Calu3 (cell line): ENCODE measurements around the gene SLIT1. TPM values are rescaled to one million over a fixed set of nuclear protein-coding genes. Genes with fewer than 3 reads are reported as not detected.

Source experiments
- BruUV-seq: library from RNA; stranded (reverse); fragments of 400-500 nt; replicated peaks from 2 replicates; lab custom pipeline; 2021; lab: Mats Ljungman, UMichigan
- CTCF ChIA-PET: fragments of 300-600 bp; sonication (Branson Sonifier 250); formaldehyde crosslinking; loops from one replicate; lab custom pipeline; 2022; ENCODE audit warnings: antibody characterized with exemption; lab: Charles Lee
- DNase-seq: peaks from one replicate; pipeline ENCODE4 v3.0.0; 2022
- H3K27ac Mint-ChIP-seq: one replicate; pipeline ENCODE4 v1.8.0; 2022; ENCODE audit warnings: mixed read lengths; ENCODE audit not compliant: unreplicated experiment
- H3K27me3 Mint-ChIP-seq: one replicate; pipeline ENCODE4 v1.8.0; 2022; ENCODE audit warnings: mixed read lengths; ENCODE audit not compliant: unreplicated experiment
- H3K36me3 Mint-ChIP-seq: one replicate; pipeline ENCODE4 v1.8.0; 2022; ENCODE audit warnings: mild to moderate bottlenecking, moderate library complexity, mixed read lengths; ENCODE audit not compliant: insufficient read depth, unreplicated experiment
- H3K4me1 Mint-ChIP-seq: one replicate; pipeline ENCODE4 v1.8.0; 2022; ENCODE audit warnings: mild to moderate bottlenecking, low read depth, mixed read lengths; ENCODE audit not compliant: unreplicated experiment
- H3K4me3 Mint-ChIP-seq: one replicate; pipeline ENCODE4 v1.8.0; 2022; ENCODE audit warnings: mild to moderate bottlenecking, low read depth, moderate library complexity, mixed read lengths; ENCODE audit not compliant: unreplicated experiment
- H3K9me3 Mint-ChIP-seq: one replicate; pipeline ENCODE4 v1.8.0; 2022; ENCODE audit warnings: low read depth, mixed read lengths; ENCODE audit not compliant: unreplicated experiment
- CTCF ChIP-seq: fragments of 200-600 bp; IDR thresholded peaks from one replicate; pipeline ENCODE4 v1.8.0; 2022; ENCODE audit warnings: antibody characterized with exemption; ENCODE audit not compliant: unreplicated experiment
- intact Hi-C: fragments of 100-400 bp; cut with micrococcal nuclease; formaldehyde crosslinking; loops from one replicate; pipeline ENCODE4 v1.10.0; 2022; ENCODE audit not compliant: unreplicated experiment
- total RNA-seq: library from RNA; stranded (reverse); gene quantifications from 2 replicates; pipeline ENCODE4 v1.2.3, GENCODE V29; 2022

The SLIT1 gene
- total RNA-seq, 1 experiment from 2014 or later, result not detected

GRCh38 chr10:97178074-97178473, 7.7 kb downstream of the SLIT1 start:
- no peak for TF ChIP-seq CTCF
- no peak overlapping the region for H3K4me3 Mint-ChIP-seq
- no peak overlapping the region for H3K27ac Mint-ChIP-seq
- no peaks in the 10 kb centered on the region for H3K36me3 Mint-ChIP-seq
- DNase-seq, result no peak
- BruUV-seq, result no TSS peak
- no peaks in the 10 kb centered on the region for H3K4me1 Mint-ChIP-seq
- CTCF ChIA-PET, result interaction anchor here (0.5 kb wide), 1 partner anchor 30 kb away, joined by 3 read pairs; no protein-coding TSS in a partner anchor
- intact Hi-C loops, result no loop called here
- H3K9me3 Mint-ChIP-seq, result no peaks in the 10 kb centered on the region
- peaks cover 3% of the 10 kb centered on the region for H3K27me3 Mint-ChIP-seq

GRCh38 chr10:97176226-97176625, 9.5 kb downstream of the SLIT1 start:
- Mint-ChIP-seq H3K36me3 (no peaks in the 10 kb centered on the region), H3K27ac (no peak overlapping the region), H3K9me3 (no peaks in the 10 kb centered on the region), H3K4me1 (no peaks in the 10 kb centered on the region), H3K4me3 (no peak overlapping the region), H3K27me3 (peaks cover 22% of the 10 kb centered on the region)
- CTCF ChIA-PET, result interaction anchor here (0.6 kb wide), 1 partner anchor 182 kb away, joined by 4 read pairs; no protein-coding TSS in a partner anchor
- intact Hi-C loops, result no loop called here
- no peak for TF ChIP-seq CTCF
- no TSS peak for BruUV-seq
- DNase-seq, result no peak

- CTCF ChIA-PET, result no interaction called here
- H3K9me3 Mint-ChIP-seq, result no peaks in the 10 kb centered on the region
- no peaks in the 10 kb centered on the region for H3K4me1 Mint-ChIP-seq
- no peak overlapping the region for H3K27ac Mint-ChIP-seq
- H3K27me3 Mint-ChIP-seq, result peaks cover 28% of the 10 kb centered on the region
- BruUV-seq, result no TSS peak
- no peak for TF ChIP-seq CTCF
- no peaks in the 10 kb centered on the region for H3K36me3 Mint-ChIP-seq
- DNase-seq, result no peak
- intact Hi-C loops, result no loop called here
- H3K4me3 Mint-ChIP-seq, result no peak overlapping the region
These were observed 10.2 kb downstream of the SLIT1 start for GRCh38 chr10:97175586-97175985.

GRCh38 chr10:97174941-97175340, 10.8 kb downstream of the SLIT1 start:
- H3K27me3 Mint-ChIP-seq, result peaks cover 32% of the 10 kb centered on the region
- no peaks in the 10 kb centered on the region for H3K9me3 Mint-ChIP-seq
- H3K36me3 Mint-ChIP-seq, result no peaks in the 10 kb centered on the region
- H3K27ac Mint-ChIP-seq, result no peak overlapping the region
- CTCF ChIA-PET, result no interaction called here
- H3K4me3 Mint-ChIP-seq, result no peak overlapping the region
- no TSS peak for BruUV-seq
- no peak for TF ChIP-seq CTCF
- no peaks in the 10 kb centered on the region for H3K4me1 Mint-ChIP-seq
- intact Hi-C loops, result no loop called here
- no peak for DNase-seq
